Measurements from ENCODE around the gene U2SURP.

DNA sequence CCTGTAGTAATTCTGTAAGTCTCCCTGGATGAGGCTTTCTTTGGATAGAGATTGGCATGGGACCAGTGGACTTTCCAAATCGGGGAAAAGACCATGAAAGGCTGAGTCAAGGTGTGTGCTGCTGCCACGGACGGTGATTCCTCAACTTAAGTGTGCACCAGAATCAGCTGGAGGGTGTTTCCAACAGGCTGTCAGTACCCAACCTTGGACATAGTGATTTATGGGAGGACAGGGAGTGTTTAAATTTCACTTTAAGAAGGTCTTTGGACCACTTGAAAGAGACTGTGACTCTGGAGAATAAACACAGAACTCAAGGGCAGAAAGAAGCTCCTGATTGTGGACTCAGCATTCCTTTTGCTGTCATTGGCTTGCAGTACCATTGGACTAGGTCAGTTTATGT, 97.8 kb downstream of the U2SURP start:
- TF ChIP-seq EZH2 (IDR thresholded peaks at IDR 0.05; ENCODE audit: low read length, missing control alignments) (no peak), CTCF (conservative IDR thresholded peaks at IDR 0.05 in 1 of 2, IDR thresholded peaks at IDR 0.05 in 1 of 2; ENCODE audit: low read depth in 1 of 2, low read length in 2 of 2) (no peak)

Measured in fibroblast of lung (primary cell).